Measurements from ENCODE around the gene PAOX. TPM values are rescaled to one million over a fixed set of nuclear protein-coding genes. Genes with fewer than 3 reads are reported as not detected.

Gene PAOX
- total and polyA plus RNA-seq, 2 of the 13 experiments (the other 11 are each of a cell fraction or from before 2014, with no cell fraction given), result 0.49 to 0.77 TPM

- TF ChIP-seq SOX13 (IDR thresholded peaks at IDR 0.05), result no peak
- TF ChIP-seq SOX13 (CRISPR knock-in tag; conservative IDR thresholded peaks at IDR 0.05 in 1 of 2, IDR thresholded peaks at IDR 0.05 in 1 of 2), result 0 out of 4 replicates have a peak, but pooled peaks of 1 of the 2 experiments have one; percentile 7
- no peak for TF ChIP-seq DR1 (CRISPR knock-in tag; IDR thresholded peaks at IDR 0.05)
- TF ChIP-seq, protein P1, sequence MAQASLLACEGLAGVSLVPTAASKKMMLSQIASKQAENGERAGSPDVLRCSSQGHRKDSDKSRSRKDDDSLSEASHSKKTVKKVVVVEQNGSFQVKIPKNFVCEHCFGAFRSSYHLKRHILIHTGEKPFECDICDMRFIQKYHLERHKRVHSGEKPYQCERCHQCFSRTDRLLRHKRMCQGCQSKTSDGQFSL (CRISPR knock-in tag; IDR thresholded peaks at IDR 0.05), result no peak
- peak; percentile 96 for TF ChIP-seq AKAP8 (CRISPR knock-in tag; IDR thresholded peaks at IDR 0.05)
- TF ChIP-seq TCF7 (IDR thresholded peaks at IDR 0.05; ENCODE audit: low read depth), result no peak
- no peak for TF ChIP-seq ZNF20 (CRISPR knock-in tag; IDR thresholded peaks at IDR 0.05)
- TF ChIP-seq ZNF232 (CRISPR knock-in tag; IDR thresholded peaks at IDR 0.05; ENCODE audit: borderline replicate concordance), result no peak
- TF ChIP-seq ZNF766 (CRISPR knock-in tag; IDR thresholded peaks at IDR 0.05; ENCODE audit: borderline replicate concordance), result 0 out of 2 replicates have a peak, but pooled peaks have one; percentile 30
- TF ChIP-seq ONECUT2 (CRISPR knock-in tag; IDR thresholded peaks at IDR 0.05), result no peak
- peak; percentile 39 for TF ChIP-seq ZNF883 (CRISPR knock-in tag; IDR thresholded peaks at IDR 0.05; ENCODE audit: not compliant biosample characterization)
- TF ChIP-seq DNMT1 (CRISPR knock-in tag; IDR thresholded peaks at IDR 0.05), result no peak
- TF ChIP-seq ESRRA (CRISPR knock-in tag; IDR thresholded peaks at IDR 0.05; ENCODE audit: low read depth), result no peak
- TF ChIP-seq CHD2 (IDR thresholded peaks at IDR 0.05; ENCODE audit: low read depth, low read length), result 0 out of 2 replicates have a peak, but pooled peaks have one; percentile 15
- no peak for TF ChIP-seq HMG20A (CRISPR knock-in tag; IDR thresholded peaks at IDR 0.05; ENCODE audit: borderline replicate concordance)
- TF ChIP-seq RBM39 (IDR thresholded peaks at IDR 0.05; ENCODE audit: low read depth, low read length, poor library complexity, severe bottlenecking), result peak; percentile 40
- TF ChIP-seq, protein P2, sequence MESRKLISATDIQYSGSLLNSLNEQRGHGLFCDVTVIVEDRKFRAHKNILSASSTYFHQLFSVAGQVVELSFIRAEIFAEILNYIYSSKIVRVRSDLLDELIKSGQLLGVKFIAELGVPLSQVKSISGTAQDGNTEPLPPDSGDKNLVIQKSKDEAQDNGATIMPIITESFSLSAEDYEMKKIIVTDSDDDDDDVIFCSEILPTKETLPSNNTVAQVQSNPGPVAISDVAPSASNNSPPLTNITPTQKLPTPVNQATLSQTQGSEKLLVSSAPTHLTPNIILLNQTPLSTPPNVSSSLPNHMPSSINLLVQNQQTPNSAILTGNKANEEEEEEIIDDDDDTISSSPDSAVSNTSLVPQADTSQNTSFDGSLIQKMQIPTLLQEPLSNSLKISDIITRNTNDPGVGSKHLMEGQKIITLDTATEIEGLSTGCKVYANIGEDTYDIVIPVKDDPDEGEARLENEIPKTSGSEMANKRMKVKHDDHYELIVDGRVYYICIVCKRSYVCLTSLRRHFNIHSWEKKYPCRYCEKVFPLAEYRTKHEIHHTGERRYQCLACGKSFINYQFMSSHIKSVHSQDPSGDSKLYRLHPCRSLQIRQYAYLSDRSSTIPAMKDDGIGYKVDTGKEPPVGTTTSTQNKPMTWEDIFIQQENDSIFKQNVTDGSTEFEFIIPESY (CRISPR knock-in tag; IDR thresholded peaks at IDR 0.05), result 0 out of 2 replicates have a peak, but pooled peaks have one; percentile 11
- no peak for TF ChIP-seq HMGA1 (CRISPR knock-in tag; conservative IDR thresholded peaks at IDR 0.05)
- no peak for TF ChIP-seq ZBTB26 (CRISPR knock-in tag; IDR thresholded peaks at IDR 0.05; ENCODE audit: borderline replicate concordance)
- no peak for TF ChIP-seq FOXA3 (CRISPR knock-in tag; IDR thresholded peaks at IDR 0.05)
- TF ChIP-seq NONO (IDR thresholded peaks at IDR 0.05), result no peak
- peak; percentile 53; the same call in 1 of the 2 replicates for TF ChIP-seq NONO (CRISPR knock-in tag; conservative IDR thresholded peaks at IDR 0.05)
- TF ChIP-seq ZFP1 (CRISPR knock-in tag; IDR thresholded peaks at IDR 0.05), result no peak
- TF ChIP-seq, protein P3, sequence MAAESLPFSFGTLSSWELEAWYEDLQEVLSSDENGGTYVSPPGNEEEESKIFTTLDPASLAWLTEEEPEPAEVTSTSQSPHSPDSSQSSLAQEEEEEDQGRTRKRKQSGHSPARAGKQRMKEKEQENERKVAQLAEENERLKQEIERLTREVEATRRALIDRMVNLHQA (CRISPR knock-in tag; IDR thresholded peaks at IDR 0.05), result no peak
- peak; percentile 73; the same call in 1 of the 2 replicates for TF ChIP-seq ZFP91 (CRISPR knock-in tag; IDR thresholded peaks at IDR 0.05; ENCODE audit: borderline replicate concordance)
Measured at GRCh38 chr10:133353202-133353959, 25.7 kb upstream of the PAOX start (continued).

Data from HepG2 (cell line).